Panc1 (cell line): Measurements from ENCODE around the gene UBTF. TPM values are rescaled to one million over a fixed set of nuclear protein-coding genes. Genes with fewer than 3 reads are reported as not detected.
A peak's percentile ranks its signal among the peaks of the same experiment; 100 is the strongest.

Source experiments
- ATAC-seq: fragments of 200-7000 bp; cut with Tn5 transposase; 2 replicates; pipeline ENCODE4 v1.9.1; 2020; ENCODE audit warnings: mild to moderate bottlenecking, moderate library complexity
- BruUV-seq: library from RNA; stranded (reverse); fragments of 400-500 nt; replicated peaks from 2 replicates; lab custom pipeline; 2021; lab: Mats Ljungman, UMichigan
- CTCF ChIA-PET: fragments of 300-600 bp; sonication (Branson Sonifier 250); formaldehyde crosslinking; loops from one replicate; lab custom pipeline; 2022; ENCODE audit warnings: antibody characterized with exemption; lab: Charles Lee
- POLR2A ChIA-PET: fragments of 300-600 bp; sonication (Branson Sonifier 250); formaldehyde crosslinking; loops from one replicate; lab custom pipeline; 2022; ENCODE audit warnings: antibody characterized with exemption; lab: Charles Lee
- DNase-seq: peaks from one replicate; pipeline ENCODE4 v3.0.0-alpha.2; 2010; ENCODE audit warnings: low read depth, low spot score
- H3K27ac ChIP-seq: 2 replicates; pipeline ENCODE4 v1.5.1; 2011; ENCODE audit warnings: mild to moderate bottlenecking, low read length, inconsistent platforms
- H3K27me3 ChIP-seq: fragments of 200-500 bp; sonication (Bioruptor generic); 2 replicates; pipeline ENCODE4 v1.6.0; 2014; ENCODE audit warnings: low read length, inconsistent platforms; ENCODE audit not compliant: control insufficient read depth, insufficient read depth
- H3K36me3 ChIP-seq: fragments of 200-500 bp; sonication (Bioruptor generic); 2 replicates; pipeline ENCODE4 v1.5.1; 2014; ENCODE audit warnings: inconsistent platforms, mild to moderate bottlenecking, low read length, moderate library complexity; ENCODE audit not compliant: control insufficient read depth, insufficient read depth
- H3K4me1 ChIP-seq: 2 replicates; pipeline ENCODE4 v1.5.1; 2011; ENCODE audit warnings: inconsistent platforms, mild to moderate bottlenecking, low read length, moderate library complexity; ENCODE audit not compliant: control insufficient read depth, insufficient read depth
- H3K4me3 ChIP-seq, 2 experiments: 2 replicates each; pipeline ENCODE4 v1.5.1; 2011 to 2012; ENCODE audit warnings: low read depth in 2 of 2, low read length in 2 of 2, mild to moderate bottlenecking in 2 of 2, inconsistent platforms in 1 of 2, moderate library complexity in 1 of 2
- H3K9me3 ChIP-seq: fragments of 200-500 bp; sonication (Bioruptor generic); 2 replicates; pipeline ENCODE4 v1.5.1; 2014; ENCODE audit warnings: low read depth, mild to moderate bottlenecking, inconsistent platforms, low read length, moderate library complexity; ENCODE audit not compliant: control insufficient read depth, insufficient read depth
- POLR2AphosphoS5 ChIP-seq: IDR thresholded peaks from 2 replicates; pipeline ENCODE4 v1.6.1; 2012; ENCODE audit warnings: mild to moderate bottlenecking, low read depth, low read length, moderate library complexity
- SIN3A ChIP-seq: IDR thresholded peaks from 2 replicates; pipeline ENCODE4 v1.6.1; 2012; ENCODE audit warnings: low read depth, mild to moderate bottlenecking, low read length, moderate library complexity, borderline replicate concordance; ENCODE audit not compliant: insufficient read depth
- TCF7L2 ChIP-seq: IDR thresholded peaks from 2 replicates; pipeline ENCODE4 v1.6.1; 2011; ENCODE audit warnings: mild to moderate bottlenecking, low read depth, low read length, inconsistent platforms
- in situ Hi-C: cut with HindIII; loops from 2 replicates; pipeline ENCODE4 v1.10.0; 2016; ENCODE audit warnings: low sequenced_read_pairs, low pct_unique_long_range_greater_than_20kb
- intact Hi-C: fragments of 100-400 bp; cut with micrococcal nuclease; formaldehyde crosslinking; loops from one replicate; pipeline ENCODE4 v1.10.0; 2022; ENCODE audit not compliant: unreplicated experiment
- total RNA-seq: library from RNA; stranded (reverse); gene quantifications from one replicate; pipeline ENCODE4 v1.2.1, GENCODE V29; 2021; ENCODE audit not compliant: unreplicated experiment
- TF ChIP-seq, protein P1 (sequence below): fragments of 450-650 bp; IDR thresholded peaks from 2 replicates; pipeline ENCODE4 v1.5.1; 2017; ENCODE audit warnings: mild to moderate bottlenecking
- TF ChIP-seq, protein P2 (sequence below), 2 experiments: IDR thresholded peaks; 2 replicates each; pipeline ENCODE4 v1.6.1; 2011 to 2012; ENCODE audit warnings: low read depth in 2 of 2, control low read depth in 1 of 2, low read length in 1 of 2, mild to moderate bottlenecking in 1 of 2, moderate library complexity in 1 of 2; ENCODE audit not compliant: insufficient read depth in 1 of 2

UBTF gene
- total RNA-seq, 1 experiment from 2014 or later = 116 TPM

DNA sequence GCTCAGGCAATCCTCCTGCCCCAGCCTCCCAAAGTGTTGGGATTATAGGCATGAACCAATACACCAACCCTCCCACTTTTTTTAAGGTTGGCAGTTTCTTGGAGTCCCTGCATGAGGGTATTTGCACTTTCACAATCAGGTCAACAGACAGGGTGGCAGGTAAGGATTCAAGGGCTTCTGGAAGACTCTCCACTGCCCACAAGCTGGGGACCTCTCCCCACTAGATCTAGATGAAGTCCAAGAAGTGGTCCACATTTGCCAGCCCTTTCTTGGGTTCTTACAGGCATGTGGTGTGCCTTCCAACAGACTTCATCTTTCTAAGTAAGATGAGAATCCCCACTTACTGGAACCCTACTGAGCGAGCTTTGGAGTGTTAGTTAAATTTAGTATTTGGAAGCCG lies 45.0 kb downstream of the UBTF start:
- BruUV-seq = no TSS peak
- ATAC-seq (no peak), DNase-seq (no peak)
- CTCF ChIA-PET = no interaction called here
- H3K4me1 ChIP-seq = peaks cover 8% of the 10 kb centered on the region
- no peak overlapping the region for H3K27ac ChIP-seq
- no peak for TF ChIP-seq POLR2AphosphoS5
- in situ Hi-C loops = no loop called here
- H3K4me3 ChIP-seq = no peak overlapping the region
- H3K27me3 ChIP-seq = no peaks in the 10 kb centered on the region
- POLR2A ChIA-PET = interaction anchor here (0.7 kb wide), 2 partner anchors 85 to 122 kb away, joined by 4 to 7 read pairs; no protein-coding TSS in a partner anchor
- intact Hi-C loops = no loop called here
- H3K36me3 ChIP-seq = no peaks in the 10 kb centered on the region
- H3K9me3 ChIP-seq = no peaks in the 10 kb centered on the region

DNA sequence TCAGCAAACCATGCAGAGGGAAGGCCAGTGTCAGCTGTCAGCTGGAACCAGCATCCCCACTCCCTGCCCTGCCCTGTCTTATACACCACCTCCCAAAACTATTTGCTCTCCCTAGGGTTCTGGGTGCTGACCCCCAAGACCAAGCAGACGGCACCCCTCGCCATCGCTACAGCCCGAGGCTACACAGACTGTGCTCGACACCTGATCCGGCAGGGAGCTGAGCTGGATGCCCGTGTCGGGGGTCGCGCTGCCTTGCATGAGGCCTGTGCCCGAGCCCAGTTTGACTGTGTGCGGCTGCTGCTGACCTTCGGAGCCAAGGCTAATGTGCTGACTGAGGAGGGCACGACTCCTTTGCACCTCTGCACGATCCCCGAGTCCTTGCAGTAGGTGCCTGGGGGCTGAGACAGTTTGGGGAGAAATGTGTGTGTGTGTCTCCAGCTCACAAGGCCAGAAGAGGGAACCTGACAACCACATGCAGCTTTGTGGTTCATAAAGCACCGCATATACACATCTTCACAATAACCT lies 47.5 kb downstream of the UBTF start:
- no peaks in the 10 kb centered on the region for H3K36me3 ChIP-seq
- H3K9me3 ChIP-seq = no peaks in the 10 kb centered on the region
- BruUV-seq = no TSS peak
- H3K27me3 ChIP-seq = no peaks in the 10 kb centered on the region
- ChIA-PET POLR2A (no interaction called here), CTCF (interaction anchor here (0.6 kb wide), 2 partner anchors 181 kb away, joined by 3 read pairs; no protein-coding TSS in a partner anchor)
- intact Hi-C loops (no loop called here), in situ Hi-C loops (no loop called here)
- peaks cover 8% of the 10 kb centered on the region for H3K4me1 ChIP-seq
- no peak overlapping the region for H3K4me3 ChIP-seq
- ATAC-seq = no peak
- DNase-seq = no peak
- H3K27ac ChIP-seq = no peak overlapping the region
- TF ChIP-seq SIN3A (no peak), TCF7L2 (no peak), POLR2AphosphoS5 (no peak)
- TF ChIP-seq, protein P1, sequence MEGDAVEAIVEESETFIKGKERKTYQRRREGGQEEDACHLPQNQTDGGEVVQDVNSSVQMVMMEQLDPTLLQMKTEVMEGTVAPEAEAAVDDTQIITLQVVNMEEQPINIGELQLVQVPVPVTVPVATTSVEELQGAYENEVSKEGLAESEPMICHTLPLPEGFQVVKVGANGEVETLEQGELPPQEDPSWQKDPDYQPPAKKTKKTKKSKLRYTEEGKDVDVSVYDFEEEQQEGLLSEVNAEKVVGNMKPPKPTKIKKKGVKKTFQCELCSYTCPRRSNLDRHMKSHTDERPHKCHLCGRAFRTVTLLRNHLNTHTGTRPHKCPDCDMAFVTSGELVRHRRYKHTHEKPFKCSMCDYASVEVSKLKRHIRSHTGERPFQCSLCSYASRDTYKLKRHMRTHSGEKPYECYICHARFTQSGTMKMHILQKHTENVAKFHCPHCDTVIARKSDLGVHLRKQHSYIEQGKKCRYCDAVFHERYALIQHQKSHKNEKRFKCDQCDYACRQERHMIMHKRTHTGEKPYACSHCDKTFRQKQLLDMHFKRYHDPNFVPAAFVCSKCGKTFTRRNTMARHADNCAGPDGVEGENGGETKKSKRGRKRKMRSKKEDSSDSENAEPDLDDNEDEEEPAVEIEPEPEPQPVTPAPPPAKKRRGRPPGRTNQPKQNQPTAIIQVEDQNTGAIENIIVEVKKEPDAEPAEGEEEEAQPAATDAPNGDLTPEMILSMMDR = no peak
- TF ChIP-seq, protein P2, sequence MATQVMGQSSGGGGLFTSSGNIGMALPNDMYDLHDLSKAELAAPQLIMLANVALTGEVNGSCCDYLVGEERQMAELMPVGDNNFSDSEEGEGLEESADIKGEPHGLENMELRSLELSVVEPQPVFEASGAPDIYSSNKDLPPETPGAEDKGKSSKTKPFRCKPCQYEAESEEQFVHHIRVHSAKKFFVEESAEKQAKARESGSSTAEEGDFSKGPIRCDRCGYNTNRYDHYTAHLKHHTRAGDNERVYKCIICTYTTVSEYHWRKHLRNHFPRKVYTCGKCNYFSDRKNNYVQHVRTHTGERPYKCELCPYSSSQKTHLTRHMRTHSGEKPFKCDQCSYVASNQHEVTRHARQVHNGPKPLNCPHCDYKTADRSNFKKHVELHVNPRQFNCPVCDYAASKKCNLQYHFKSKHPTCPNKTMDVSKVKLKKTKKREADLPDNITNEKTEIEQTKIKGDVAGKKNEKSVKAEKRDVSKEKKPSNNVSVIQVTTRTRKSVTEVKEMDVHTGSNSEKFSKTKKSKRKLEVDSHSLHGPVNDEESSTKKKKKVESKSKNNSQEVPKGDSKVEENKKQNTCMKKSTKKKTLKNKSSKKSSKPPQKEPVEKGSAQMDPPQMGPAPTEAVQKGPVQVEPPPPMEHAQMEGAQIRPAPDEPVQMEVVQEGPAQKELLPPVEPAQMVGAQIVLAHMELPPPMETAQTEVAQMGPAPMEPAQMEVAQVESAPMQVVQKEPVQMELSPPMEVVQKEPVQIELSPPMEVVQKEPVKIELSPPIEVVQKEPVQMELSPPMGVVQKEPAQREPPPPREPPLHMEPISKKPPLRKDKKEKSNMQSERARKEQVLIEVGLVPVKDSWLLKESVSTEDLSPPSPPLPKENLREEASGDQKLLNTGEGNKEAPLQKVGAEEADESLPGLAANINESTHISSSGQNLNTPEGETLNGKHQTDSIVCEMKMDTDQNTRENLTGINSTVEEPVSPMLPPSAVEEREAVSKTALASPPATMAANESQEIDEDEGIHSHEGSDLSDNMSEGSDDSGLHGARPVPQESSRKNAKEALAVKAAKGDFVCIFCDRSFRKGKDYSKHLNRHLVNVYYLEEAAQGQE (IDR thresholded peaks at IDR 0.05; ENCODE audit: insufficient read depth in 1 of 2, low read depth in 2 of 2, low read length in 1 of 2) = no peak

DNA sequence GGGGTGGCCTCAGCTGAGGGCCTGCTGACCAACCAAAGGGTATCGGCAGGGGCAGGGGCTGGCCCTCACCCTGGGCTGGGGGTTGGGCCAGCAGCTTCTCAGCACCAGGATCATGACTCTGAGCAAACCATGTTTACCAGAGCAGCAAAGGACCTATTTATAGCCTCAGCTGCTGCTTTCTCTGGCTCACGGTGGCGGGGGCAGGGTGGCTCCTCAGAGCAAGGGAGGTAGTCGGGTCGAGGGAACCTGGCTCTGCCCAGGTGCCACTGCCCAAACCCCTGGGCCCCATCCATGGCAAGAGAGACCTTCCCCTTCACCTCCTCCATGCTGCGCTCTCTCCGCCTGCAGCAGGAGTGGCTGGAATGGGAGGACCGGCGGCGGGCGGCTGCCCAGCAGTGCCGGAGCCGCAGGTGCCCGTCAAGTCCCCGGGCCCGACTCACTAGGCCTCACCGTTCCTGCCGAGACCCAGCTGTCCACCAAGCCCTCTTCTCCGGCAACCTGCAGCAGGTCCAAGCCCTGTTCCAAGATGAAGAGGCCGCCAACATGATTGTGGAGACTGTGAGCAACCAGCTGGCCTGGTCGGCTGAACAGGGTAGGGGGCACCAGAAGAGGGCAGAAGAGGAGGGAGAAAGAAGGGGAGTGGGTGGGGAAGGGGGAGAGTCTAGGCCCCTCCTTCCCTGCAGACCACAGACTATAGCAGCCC lies 48.8 kb downstream of the UBTF start, which contains the start of gene ASB16:
Gene ASB16, plus strand, starts transcription at position 206 of the 703 bp plus-strand sequence. Its CDS starts 86 bp downstream, at position 292.
- TF ChIP-seq POLR2AphosphoS5 (0 out of 2 replicates have a peak, but pooled peaks have one; percentile 26), TCF7L2 (no peak)
- TF ChIP-seq, protein P1 = no peak; the same call in 1 of the 2 replicates
- TF ChIP-seq, protein P2 (IDR thresholded peaks at IDR 0.05; ENCODE audit: insufficient read depth in 1 of 2, low read depth in 2 of 2, low read length in 1 of 2) = no peak
- Histone ChIP-seq H3K4me1 (peaks cover 8% of the 10 kb centered on the region), H3K36me3 (no peaks in the 10 kb centered on the region), H3K27me3 (no peaks in the 10 kb centered on the region), H3K4me3 (no peak within 1 kb of the TSS), H3K9me3 (no peaks in the 10 kb centered on the region), H3K27ac (no peak within 1 kb of the TSS)
- ChIA-PET CTCF (no interaction called here), POLR2A (no interaction called here)
- ATAC-seq = 0 out of 2 replicates have a peak, but pooled peaks have one; percentile 10
- in situ Hi-C loops = no loop called here
- no TSS peak for BruUV-seq
- intact Hi-C loops = no loop called here
- no peak for DNase-seq
